ENCODE results near the gene XCL1. TPM values are rescaled to one million over a fixed set of nuclear protein-coding genes. Genes with fewer than 3 reads are reported as not detected.
"Not testable (repeated sequence)": the region's sequence is repeated elsewhere in the genome, so short reads cannot be mapped to it uniquely, and the experiment has no call there.

Gene XCL1
- total RNA-seq, 1 experiment from 2014 or later: not detected

DNA sequence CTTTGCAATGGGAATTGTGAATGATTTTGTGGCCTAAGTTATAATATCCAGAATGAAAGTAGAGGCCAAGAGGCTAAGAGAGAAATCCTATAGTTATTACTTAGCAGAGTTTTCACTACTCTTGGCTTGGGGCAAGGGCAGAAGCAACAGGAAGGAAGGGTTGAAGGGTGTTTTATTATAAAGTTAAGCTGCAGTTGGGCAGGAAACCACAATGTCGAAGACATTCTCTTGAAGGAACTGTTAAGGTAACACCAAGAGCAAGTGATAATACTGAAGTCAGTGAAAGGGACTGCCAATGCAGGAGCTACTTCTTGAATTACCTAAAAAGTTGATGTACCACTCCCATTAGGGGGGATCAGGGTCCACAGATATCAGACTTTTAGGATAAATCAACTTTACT is 40.9 kb upstream of the XCL1 start:
- CTCF ChIA-PET: no interaction called here

DNA sequence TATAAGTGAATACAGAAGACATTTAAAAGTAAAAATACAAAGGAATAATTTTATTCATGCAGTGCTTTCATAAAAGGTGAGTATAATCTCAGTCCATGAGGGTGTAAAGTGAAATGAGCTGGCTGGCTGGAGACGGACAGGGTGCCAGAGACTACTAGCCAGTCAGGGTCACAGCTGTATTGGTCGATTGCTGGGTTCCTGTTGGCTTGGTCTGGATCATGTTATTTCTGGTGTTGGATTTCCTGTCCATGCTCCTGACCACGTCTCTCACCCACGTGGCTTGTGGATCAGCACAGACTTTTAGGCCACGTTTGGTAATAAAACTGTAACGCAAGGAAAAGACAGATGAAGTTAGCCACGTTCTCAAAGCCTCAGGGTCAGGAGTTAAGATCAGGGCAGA is 35.6 kb upstream of the XCL1 start:
- DNase-seq (ENCODE audit: low read depth, low spot score); BruUV-seq (replicated peaks); H3K27me3 ChIP-seq (ENCODE audit: control insufficient read depth, insufficient read depth, low read length); H3K36me3 ChIP-seq (ENCODE audit: control insufficient read depth, insufficient read depth, low read length); ATAC-seq; intact Hi-C loops (cut with micrococcal nuclease; ENCODE audit: unreplicated experiment); in situ Hi-C loops (cut with HindIII; ENCODE audit: low pct_unique_long_range_greater_than_20kb, low sequenced_read_pairs); POLR2A ChIA-PET; H3K27ac ChIP-seq (ENCODE audit: low read length); H3K4me1 ChIP-seq (ENCODE audit: control insufficient read depth, insufficient read depth, low read length); CTCF ChIA-PET; H3K9me3 ChIP-seq (ENCODE audit: control insufficient read depth, insufficient read depth, low read depth, low read length); H3K4me3 ChIP-seq (ENCODE audit: low read depth in 2 of 2, low read length in 2 of 2): not testable (repeated sequence)

More for the DNA sequence above, 40.9 kb upstream of the XCL1 start:
- Histone ChIP-seq H3K9me3 (ENCODE audit: control insufficient read depth, insufficient read depth, low read depth, low read length) (no peaks in the 10 kb centered on the region), H3K4me1 (ENCODE audit: control insufficient read depth, insufficient read depth, low read length) (no peaks in the 10 kb centered on the region), H3K36me3 (ENCODE audit: control insufficient read depth, insufficient read depth, low read length) (no peaks in the 10 kb centered on the region), H3K4me3 (ENCODE audit: low read depth in 2 of 2, low read length in 2 of 2) (no peak overlapping the region), H3K27ac (ENCODE audit: low read length) (no peak overlapping the region), H3K27me3 (ENCODE audit: control insufficient read depth, insufficient read depth, low read length) (no peaks in the 10 kb centered on the region)
- in situ Hi-C loops (cut with HindIII; ENCODE audit: low pct_unique_long_range_greater_than_20kb, low sequenced_read_pairs): no loop called here
- no peak for DNase-seq (ENCODE audit: low read depth, low spot score)
- POLR2A ChIA-PET: no interaction called here
- intact Hi-C loops (cut with micrococcal nuclease; ENCODE audit: unreplicated experiment): no loop called here
- TF ChIP-seq TCF7L2 (IDR thresholded peaks at IDR 0.05; ENCODE audit: low read depth, low read length): no peak
- TF ChIP-seq, protein P1, sequence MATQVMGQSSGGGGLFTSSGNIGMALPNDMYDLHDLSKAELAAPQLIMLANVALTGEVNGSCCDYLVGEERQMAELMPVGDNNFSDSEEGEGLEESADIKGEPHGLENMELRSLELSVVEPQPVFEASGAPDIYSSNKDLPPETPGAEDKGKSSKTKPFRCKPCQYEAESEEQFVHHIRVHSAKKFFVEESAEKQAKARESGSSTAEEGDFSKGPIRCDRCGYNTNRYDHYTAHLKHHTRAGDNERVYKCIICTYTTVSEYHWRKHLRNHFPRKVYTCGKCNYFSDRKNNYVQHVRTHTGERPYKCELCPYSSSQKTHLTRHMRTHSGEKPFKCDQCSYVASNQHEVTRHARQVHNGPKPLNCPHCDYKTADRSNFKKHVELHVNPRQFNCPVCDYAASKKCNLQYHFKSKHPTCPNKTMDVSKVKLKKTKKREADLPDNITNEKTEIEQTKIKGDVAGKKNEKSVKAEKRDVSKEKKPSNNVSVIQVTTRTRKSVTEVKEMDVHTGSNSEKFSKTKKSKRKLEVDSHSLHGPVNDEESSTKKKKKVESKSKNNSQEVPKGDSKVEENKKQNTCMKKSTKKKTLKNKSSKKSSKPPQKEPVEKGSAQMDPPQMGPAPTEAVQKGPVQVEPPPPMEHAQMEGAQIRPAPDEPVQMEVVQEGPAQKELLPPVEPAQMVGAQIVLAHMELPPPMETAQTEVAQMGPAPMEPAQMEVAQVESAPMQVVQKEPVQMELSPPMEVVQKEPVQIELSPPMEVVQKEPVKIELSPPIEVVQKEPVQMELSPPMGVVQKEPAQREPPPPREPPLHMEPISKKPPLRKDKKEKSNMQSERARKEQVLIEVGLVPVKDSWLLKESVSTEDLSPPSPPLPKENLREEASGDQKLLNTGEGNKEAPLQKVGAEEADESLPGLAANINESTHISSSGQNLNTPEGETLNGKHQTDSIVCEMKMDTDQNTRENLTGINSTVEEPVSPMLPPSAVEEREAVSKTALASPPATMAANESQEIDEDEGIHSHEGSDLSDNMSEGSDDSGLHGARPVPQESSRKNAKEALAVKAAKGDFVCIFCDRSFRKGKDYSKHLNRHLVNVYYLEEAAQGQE (IDR thresholded peaks at IDR 0.05; ENCODE audit: insufficient read depth in 1 of 2, low read depth in 2 of 2, low read length in 1 of 2): no peak
- TF ChIP-seq, protein P2, sequence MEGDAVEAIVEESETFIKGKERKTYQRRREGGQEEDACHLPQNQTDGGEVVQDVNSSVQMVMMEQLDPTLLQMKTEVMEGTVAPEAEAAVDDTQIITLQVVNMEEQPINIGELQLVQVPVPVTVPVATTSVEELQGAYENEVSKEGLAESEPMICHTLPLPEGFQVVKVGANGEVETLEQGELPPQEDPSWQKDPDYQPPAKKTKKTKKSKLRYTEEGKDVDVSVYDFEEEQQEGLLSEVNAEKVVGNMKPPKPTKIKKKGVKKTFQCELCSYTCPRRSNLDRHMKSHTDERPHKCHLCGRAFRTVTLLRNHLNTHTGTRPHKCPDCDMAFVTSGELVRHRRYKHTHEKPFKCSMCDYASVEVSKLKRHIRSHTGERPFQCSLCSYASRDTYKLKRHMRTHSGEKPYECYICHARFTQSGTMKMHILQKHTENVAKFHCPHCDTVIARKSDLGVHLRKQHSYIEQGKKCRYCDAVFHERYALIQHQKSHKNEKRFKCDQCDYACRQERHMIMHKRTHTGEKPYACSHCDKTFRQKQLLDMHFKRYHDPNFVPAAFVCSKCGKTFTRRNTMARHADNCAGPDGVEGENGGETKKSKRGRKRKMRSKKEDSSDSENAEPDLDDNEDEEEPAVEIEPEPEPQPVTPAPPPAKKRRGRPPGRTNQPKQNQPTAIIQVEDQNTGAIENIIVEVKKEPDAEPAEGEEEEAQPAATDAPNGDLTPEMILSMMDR (IDR thresholded peaks at IDR 0.05): no peak
- no peak for TF ChIP-seq POLR2AphosphoS5 (IDR thresholded peaks at IDR 0.05; ENCODE audit: low read depth, low read length)
- no peak for TF ChIP-seq SIN3A (IDR thresholded peaks at IDR 0.05; ENCODE audit: borderline replicate concordance, insufficient read depth, low read depth, low read length)
- no peak for ATAC-seq
- BruUV-seq (replicated peaks): no TSS peak

DNA sequence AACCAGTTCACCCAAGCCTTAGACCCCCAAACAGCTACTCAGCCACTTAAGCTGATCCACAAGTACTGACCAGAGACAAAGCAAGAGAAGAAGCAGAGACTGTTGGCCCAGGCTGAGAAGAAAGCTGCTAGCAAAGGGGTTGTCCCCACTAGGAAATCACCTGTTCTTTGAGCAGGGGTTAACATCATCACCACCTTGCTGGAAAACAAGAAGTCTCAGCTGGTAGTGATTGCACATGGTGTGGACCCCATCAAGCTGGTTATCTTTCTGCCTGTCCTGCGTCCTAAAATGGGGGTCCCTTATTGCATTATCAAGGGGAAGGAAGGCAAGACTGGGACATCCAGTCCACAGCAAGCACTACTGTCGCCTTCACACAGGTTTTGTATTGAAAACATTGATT is 33.4 kb upstream of the XCL1 start:
- in situ Hi-C loops (cut with HindIII; ENCODE audit: low pct_unique_long_range_greater_than_20kb, low sequenced_read_pairs): not testable (repeated sequence)

DNA sequence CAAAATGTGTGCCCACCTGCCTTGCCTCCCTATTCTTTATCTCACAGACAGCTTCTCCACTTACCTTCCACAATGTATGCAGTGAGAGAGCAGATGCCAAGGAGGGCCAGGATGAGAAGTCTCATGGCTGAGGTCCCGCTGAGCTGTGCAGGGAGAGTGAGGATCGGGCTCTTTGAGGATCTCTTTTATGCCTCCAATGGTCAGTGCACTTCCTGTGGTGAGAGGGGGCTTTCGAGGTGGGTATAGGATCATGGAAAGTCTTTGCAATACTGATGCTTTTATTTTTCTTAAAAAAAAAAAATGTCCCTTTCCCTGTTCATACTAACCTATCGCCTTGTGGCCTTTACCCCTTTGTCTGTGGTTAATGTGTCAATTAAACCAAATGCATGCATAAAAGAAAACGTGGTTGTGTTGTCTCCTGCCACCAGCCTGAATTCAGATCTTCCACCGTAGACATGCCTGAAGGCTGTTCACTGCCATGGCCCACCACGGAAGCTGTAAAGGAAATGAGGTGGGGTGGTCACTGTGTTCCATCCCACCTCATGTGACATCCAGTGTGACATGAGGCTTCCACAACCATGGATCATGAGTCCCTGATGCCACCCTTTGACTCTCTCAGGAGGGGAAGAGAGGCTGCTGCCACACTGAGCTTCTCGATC is 32.4 kb upstream of the XCL1 start, which contains the start of gene XCL2:
TSS of gene XCL2 (minus strand) at position 158 of the 659 bp plus-strand sequence. CDS start at position 125, 33 bp downstream.
- BruUV-seq (replicated peaks); CTCF ChIA-PET; POLR2A ChIA-PET; DNase-seq (ENCODE audit: low read depth, low spot score); intact Hi-C loops (cut with micrococcal nuclease; ENCODE audit: unreplicated experiment); H3K4me1 ChIP-seq (ENCODE audit: control insufficient read depth, insufficient read depth, low read length); H3K4me3 ChIP-seq (ENCODE audit: low read depth in 2 of 2, low read length in 2 of 2); H3K27me3 ChIP-seq (ENCODE audit: control insufficient read depth, insufficient read depth, low read length); in situ Hi-C loops (cut with HindIII; ENCODE audit: low pct_unique_long_range_greater_than_20kb, low sequenced_read_pairs); H3K9me3 ChIP-seq (ENCODE audit: control insufficient read depth, insufficient read depth, low read depth, low read length); H3K36me3 ChIP-seq (ENCODE audit: control insufficient read depth, insufficient read depth, low read length); H3K27ac ChIP-seq (ENCODE audit: low read length); ATAC-seq: not testable (repeated sequence)

More for the DNA sequence above, 33.4 kb upstream of the XCL1 start:
- H3K9me3 ChIP-seq (ENCODE audit: control insufficient read depth, insufficient read depth, low read depth, low read length); ATAC-seq; H3K36me3 ChIP-seq (ENCODE audit: control insufficient read depth, insufficient read depth, low read length); CTCF ChIA-PET; H3K27me3 ChIP-seq (ENCODE audit: control insufficient read depth, insufficient read depth, low read length); BruUV-seq (replicated peaks); H3K27ac ChIP-seq (ENCODE audit: low read length); DNase-seq (ENCODE audit: low read depth, low spot score); H3K4me1 ChIP-seq (ENCODE audit: control insufficient read depth, insufficient read depth, low read length); intact Hi-C loops (cut with micrococcal nuclease; ENCODE audit: unreplicated experiment); POLR2A ChIA-PET; H3K4me3 ChIP-seq (ENCODE audit: low read depth in 2 of 2, low read length in 2 of 2): not testable (repeated sequence)
